Duodenal mucosa (tissue), 2 donors: ENCODE data around the gene TWIST2.

Experiments used
- H3K27ac ChIP-seq: one replicate; pipeline ENCODE4 v1.7.0; 2013; ENCODE audit warnings: low read depth, low read length
- H3K27me3 ChIP-seq, 2 donors: one replicate each; pipeline ENCODE4 v1.7.0; 2013; ENCODE audit warnings: low read length in 2 of 2, control low read depth in 1 of 2; ENCODE audit not compliant: insufficient read depth in 2 of 2, control insufficient read depth in 1 of 2
- H3K36me3 ChIP-seq, 2 donors: one replicate each; pipeline ENCODE4 v1.7.0; 2013; ENCODE audit warnings: low read length in 2 of 2, control low read depth in 1 of 2; ENCODE audit not compliant: insufficient read depth in 2 of 2, control insufficient read depth in 1 of 2
- H3K4me1 ChIP-seq, 2 donors: one replicate each; pipeline ENCODE4 v1.7.0; 2013; ENCODE audit warnings: low read length in 2 of 2, control low read depth in 1 of 2; ENCODE audit not compliant: insufficient read depth in 2 of 2, control insufficient read depth in 1 of 2
- H3K4me3 ChIP-seq, 2 donors: one replicate each; pipeline ENCODE4 v1.7.0; 2013; ENCODE audit warnings: low read length in 2 of 2, low read depth in 1 of 2
- H3K9ac ChIP-seq, 2 donors: one replicate each; pipeline ENCODE4 v1.7.0; 2013; ENCODE audit warnings: low read length in 2 of 2, low read depth in 1 of 2
- H3K9me3 ChIP-seq, 2 donors: one replicate each; pipeline ENCODE4 v1.7.0; 2013; ENCODE audit warnings: low read length in 2 of 2, control low read depth in 1 of 2; ENCODE audit not compliant: control insufficient read depth in 1 of 2

Gene TWIST2

GRCh38 chr2:238955648-238956531, 108.0 kb downstream of the TWIST2 start:
- H3K9me3 ChIP-seq: no peaks in the 10 kb centered on the region
- no peak overlapping the region for H3K27ac ChIP-seq
- H3K4me1 ChIP-seq: no peaks in the 10 kb centered on the region
- no peak overlapping the region for H3K9ac ChIP-seq
- H3K4me3 ChIP-seq: no peak overlapping the region
- no peaks in the 10 kb centered on the region for H3K36me3 ChIP-seq
- no peaks in the 10 kb centered on the region for H3K27me3 ChIP-seq

- Histone ChIP-seq H3K27ac (no peak overlapping the region), H3K4me3 (no peak overlapping the region), H3K27me3 (no peaks in the 10 kb centered on the region), H3K4me1 (no peaks in the 10 kb centered on the region), H3K36me3 (no peaks in the 10 kb centered on the region), H3K9me3 (no peaks in the 10 kb centered on the region), H3K9ac (no peak overlapping the region)
These were observed 108.8 kb downstream of the TWIST2 start for GRCh38 chr2:238956676-238957075.
